Suprapubic skin (tissue), 4 donors: Measurements from ENCODE around the gene CKS1B. TPM values are rescaled to one million over a fixed set of nuclear protein-coding genes. Genes with fewer than 3 reads are reported as not detected.

ENCODE experiments used
- DNase-seq, 2 donors: peaks; one replicate each; pipeline ENCODE4 v3.0.0-alpha.2; 2019; ENCODE audit warnings: low spot score in 2 of 2
- H3K27ac ChIP-seq: fragments of 200-600 bp; sonication (generic); one replicate; pipeline ENCODE4 v1.5.1; 2019
- H3K27me3 ChIP-seq: fragments of 200-600 bp; sonication (generic); one replicate; pipeline ENCODE4 v1.5.1; 2019
- H3K36me3 ChIP-seq: fragments of 200-600 bp; sonication (generic); one replicate; pipeline ENCODE4 v1.5.1; 2019
- H3K4me1 ChIP-seq: fragments of 200-600 bp; sonication (generic); one replicate; pipeline ENCODE4 v1.5.1; 2019
- H3K4me3 ChIP-seq: fragments of 200-600 bp; sonication (generic); one replicate; pipeline ENCODE4 v1.5.1; 2019; ENCODE audit warnings: mild to moderate bottlenecking
- H3K9me3 ChIP-seq: fragments of 200-600 bp; sonication (generic); one replicate; pipeline ENCODE4 v1.5.1; 2019
- CTCF ChIP-seq, 2 donors: fragments of 200-600 bp in 1 of 2; fragments of 450-650 bp in 1 of 2; sonication (generic) in 1 of 2; IDR thresholded peaks; one replicate each; pipeline ENCODE4 v1.5.1; 2016 to 2019; ENCODE audit warnings: antibody characterized with exemption in 2 of 2, mild to moderate bottlenecking in 1 of 2, moderate library complexity in 1 of 2
- EP300 ChIP-seq: sonication (generic); formaldehyde crosslinking; IDR thresholded peaks from one replicate; pipeline ENCODE4 v1.6.1; 2017; ENCODE audit warnings: antibody characterized with exemption
- POLR2A ChIP-seq, 2 donors: fragments of 450-650 bp; IDR thresholded peaks; one replicate each; pipeline ENCODE4 v1.6.1; 2017; ENCODE audit warnings: antibody characterized with exemption in 2 of 2, mild to moderate bottlenecking in 2 of 2, moderate library complexity in 2 of 2
- POLR2AphosphoS5 ChIP-seq, 3 donors: sonication (generic); formaldehyde crosslinking; IDR thresholded peaks; one replicate each; pipeline ENCODE4 v1.6.1; 2017; ENCODE audit warnings: antibody characterized with exemption in 3 of 3
- WGBS: methylation state at CpG from one replicate; pipeline ENCODE4 v1.1.5; 2018; 5-methylcytosine and 5-hydroxymethylcytosine counted together
- total RNA-seq, 4 donors: library from RNA; depleted of rRNA; stranded (reverse); fragments of >200 nt; gene quantifications; one replicate each; pipeline ENCODE4 v1.1.0, GENCODE V29; 2016

CKS1B gene
- total RNA-seq, 4 donors from 2014 or later: 37.8 to 55.4 (median 49.7) TPM

GRCh38 chr1:155003227-155003765, 28.8 kb downstream of the CKS1B start:
- Histone ChIP-seq H3K36me3 (no peaks in the 10 kb centered on the region), H3K4me3 (peak overlapping the region; percentile 97), H3K4me1 (peaks cover 71% of the 10 kb centered on the region), H3K27ac (peak overlapping the region; percentile 96), H3K27me3 (no peaks in the 10 kb centered on the region), H3K9me3 (no peaks in the 10 kb centered on the region)
- no peak for TF ChIP-seq POLR2AphosphoS5 (IDR thresholded peaks at IDR 0.05)
- no peak for DNase-seq
- WGBS: 0% methylated on average over 21 of the region's 37 CpGs

- no peaks in the 10 kb centered on the region for H3K9me3 ChIP-seq
- H3K27me3 ChIP-seq: no peaks in the 10 kb centered on the region
- H3K4me3 ChIP-seq: peak overlapping the region; percentile 97
- DNase-seq: no peak
- H3K4me1 ChIP-seq: peaks cover 71% of the 10 kb centered on the region
- 1% methylated on average over 10 of the region's 34 CpGs for WGBS
- no peak for TF ChIP-seq CTCF (IDR thresholded peaks at IDR 0.05)
- no peak for TF ChIP-seq EP300
- TF ChIP-seq POLR2A (IDR thresholded peaks at IDR 0.05): no peak
- no peak for TF ChIP-seq POLR2AphosphoS5 (IDR thresholded peaks at IDR 0.05)
- no peaks in the 10 kb centered on the region for H3K36me3 ChIP-seq
- peak overlapping the region; percentile 96 for H3K27ac ChIP-seq
These were observed 29.4 kb downstream of the CKS1B start for GRCh38 chr1:155003766-155004351.

- Histone ChIP-seq H3K4me3 (peak overlapping the region; percentile 97), H3K4me1 (peaks cover 66% of the 10 kb centered on the region), H3K27ac (peak overlapping the region; percentile 96), H3K27me3 (no peaks in the 10 kb centered on the region), H3K36me3 (no peaks in the 10 kb centered on the region), H3K9me3 (no peaks in the 10 kb centered on the region)
- TF ChIP-seq POLR2AphosphoS5 (IDR thresholded peaks at IDR 0.05): no peak
- no peak for DNase-seq
- 8% methylated on average over 5 of the region's 5 CpGs for WGBS
These were observed 30.0 kb downstream of the CKS1B start for GRCh38 chr1:155004352-155005075.

GRCh38 chr1:155005076-155006011, 30.9 kb downstream of the CKS1B start:
- H3K9me3 ChIP-seq: no peaks in the 10 kb centered on the region
- DNase-seq: no peak
- no peak for TF ChIP-seq POLR2A (IDR thresholded peaks at IDR 0.05)
- TF ChIP-seq EP300: no peak
- TF ChIP-seq CTCF (IDR thresholded peaks at IDR 0.05): no peak
- no peak for TF ChIP-seq POLR2AphosphoS5 (IDR thresholded peaks at IDR 0.05)
- no peaks in the 10 kb centered on the region for H3K27me3 ChIP-seq
- no peaks in the 10 kb centered on the region for H3K36me3 ChIP-seq
- H3K4me1 ChIP-seq: peaks cover 64% of the 10 kb centered on the region
- H3K27ac ChIP-seq: peak overlapping the region; percentile 96
- peak overlapping the region; percentile 97 for H3K4me3 ChIP-seq
- WGBS: 20% methylated on average over 12 of the region's 17 CpGs

- Histone ChIP-seq H3K4me1 (peaks cover 72% of the 10 kb centered on the region), H3K9me3 (no peaks in the 10 kb centered on the region), H3K27me3 (no peaks in the 10 kb centered on the region), H3K27ac (peak overlapping the region; percentile 96), H3K36me3 (no peaks in the 10 kb centered on the region), H3K4me3 (peak overlapping the region; percentile 97)
- 41% methylated on average over 2 of the region's 2 CpGs for WGBS
- TF ChIP-seq POLR2AphosphoS5 (IDR thresholded peaks at IDR 0.05) (no peak), EP300 (no peak), POLR2A (IDR thresholded peaks at IDR 0.05) (no peak), CTCF (IDR thresholded peaks at IDR 0.05) (no peak)
- DNase-seq: no peak
These were observed 32.2 kb downstream of the CKS1B start for GRCh38 chr1:155006601-155007101.
